ENCODE results near the gene TTC23.

The TTC23 gene

GRCh38 chr15:99105514-99106341 lies 143.7 kb downstream of the TTC23 start:
- no peak for TF ChIP-seq CTCF (conservative IDR thresholded peaks at IDR 0.05)
- H3K27ac ChIP-seq: peak overlapping the region; percentile 90

GRCh38 chr15:99104788-99105513 lies 144.4 kb downstream of the TTC23 start, which contains the start of gene SYNM:
Gene SYNM (plus strand): TSS chr15:99105080. CDS start chr15:99105200, 120 bp downstream.
- peak within 1 kb of the TSS; percentile 90 for H3K27ac ChIP-seq
- peak; percentile 99 for TF ChIP-seq CTCF (conservative IDR thresholded peaks at IDR 0.05)

GRCh38 chr15:99103279-99103678 lies 146.1 kb downstream of the TTC23 start:
- TF ChIP-seq CTCF (conservative IDR thresholded peaks at IDR 0.05): no peak
- no peak overlapping the region for H3K27ac ChIP-seq

- no peak for TF ChIP-seq CTCF (conservative IDR thresholded peaks at IDR 0.05)
Observed at GRCh38 chr15:99102332-99103235, 146.8 kb downstream of the TTC23 start.

GRCh38 chr15:99101501-99101900 lies 147.9 kb downstream of the TTC23 start:
- TF ChIP-seq CTCF (conservative IDR thresholded peaks at IDR 0.05): no peak
- no peak overlapping the region for H3K27ac ChIP-seq

More at GRCh38 chr15:99102332-99103235, 146.8 kb downstream of the TTC23 start:
- no peak overlapping the region for H3K27ac ChIP-seq

GRCh38 chr15:99100245-99101173 lies 148.9 kb downstream of the TTC23 start:
- TF ChIP-seq CTCF (conservative IDR thresholded peaks at IDR 0.05): peak; percentile 98

More at GRCh38 chr15:99100245-99101173, 148.9 kb downstream of the TTC23 start:
- H3K27ac ChIP-seq: peak overlapping the region; percentile 59; the same call in 1 of the 2 replicates
